NCI-H82 (cell line): ENCODE data around the gene PPFIA3.
"Not testable (repeated sequence)": the region's sequence is repeated elsewhere in the genome, so short reads cannot be mapped to it uniquely, and the experiment has no call there.

Experiments
- DNase-seq: peaks from one replicate; lab custom pipeline; 2025; lab: John Stamatoyannopoulos, UW

Gene PPFIA3

DNA sequence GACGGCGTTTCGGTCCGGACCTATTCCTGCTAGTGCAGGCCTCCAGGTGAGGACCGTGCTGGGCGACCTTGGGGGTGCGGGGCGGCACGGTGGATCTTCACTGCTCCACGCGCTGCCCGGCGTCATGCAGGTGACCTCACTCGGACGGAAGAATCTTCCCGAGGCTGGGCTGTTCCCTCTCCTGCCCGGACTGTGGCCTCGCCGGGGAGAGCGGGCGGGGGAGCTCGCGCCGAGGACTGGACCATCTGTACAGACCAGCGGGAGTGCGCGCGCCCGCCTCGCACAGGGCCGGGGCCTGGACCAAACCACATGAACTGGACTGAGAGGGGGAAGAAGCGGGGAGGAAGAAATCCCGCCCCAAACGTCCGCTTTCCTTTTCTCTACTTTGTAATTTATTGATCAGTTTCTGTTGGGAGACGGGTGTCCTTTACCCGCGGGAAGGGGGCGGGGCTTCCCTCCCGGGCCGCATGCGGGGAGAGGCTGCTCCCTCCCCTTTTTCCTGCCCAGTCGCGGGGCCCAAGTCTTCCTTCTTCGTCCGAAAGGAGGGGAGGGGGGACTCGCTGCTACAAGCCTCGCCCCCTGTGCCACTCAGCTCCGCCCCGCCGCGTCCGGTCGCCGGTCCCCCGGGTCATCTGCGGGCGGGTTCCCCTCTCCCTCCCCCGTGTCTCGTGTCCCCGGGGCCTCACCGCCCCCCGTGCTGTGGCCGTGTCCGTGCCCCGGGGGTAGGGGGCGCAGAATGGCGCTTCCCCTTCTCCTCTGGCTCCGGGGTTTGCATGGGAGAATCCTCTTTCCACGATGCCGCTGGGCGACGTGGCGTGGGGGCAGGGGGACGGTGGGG is 31.0 kb downstream of the PPFIA3 start:
- DNase-seq = peak; percentile 96

DNA sequence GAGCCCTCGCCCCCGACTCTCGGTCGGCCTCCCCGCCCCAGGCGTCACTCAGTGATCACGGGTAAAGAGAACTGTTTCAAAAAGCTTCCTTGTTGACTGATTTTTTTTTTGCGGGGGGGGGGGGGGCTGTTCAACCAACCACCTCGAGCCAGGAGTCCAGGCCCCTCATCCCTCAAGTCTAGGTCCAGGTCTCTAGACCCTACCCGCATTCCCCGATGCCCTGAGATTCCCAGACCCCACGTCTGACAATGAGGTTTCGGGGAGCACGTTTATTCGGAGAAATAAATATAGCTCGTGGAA is 31.6 kb downstream of the PPFIA3 start:
- no peak for DNase-seq

DNA sequence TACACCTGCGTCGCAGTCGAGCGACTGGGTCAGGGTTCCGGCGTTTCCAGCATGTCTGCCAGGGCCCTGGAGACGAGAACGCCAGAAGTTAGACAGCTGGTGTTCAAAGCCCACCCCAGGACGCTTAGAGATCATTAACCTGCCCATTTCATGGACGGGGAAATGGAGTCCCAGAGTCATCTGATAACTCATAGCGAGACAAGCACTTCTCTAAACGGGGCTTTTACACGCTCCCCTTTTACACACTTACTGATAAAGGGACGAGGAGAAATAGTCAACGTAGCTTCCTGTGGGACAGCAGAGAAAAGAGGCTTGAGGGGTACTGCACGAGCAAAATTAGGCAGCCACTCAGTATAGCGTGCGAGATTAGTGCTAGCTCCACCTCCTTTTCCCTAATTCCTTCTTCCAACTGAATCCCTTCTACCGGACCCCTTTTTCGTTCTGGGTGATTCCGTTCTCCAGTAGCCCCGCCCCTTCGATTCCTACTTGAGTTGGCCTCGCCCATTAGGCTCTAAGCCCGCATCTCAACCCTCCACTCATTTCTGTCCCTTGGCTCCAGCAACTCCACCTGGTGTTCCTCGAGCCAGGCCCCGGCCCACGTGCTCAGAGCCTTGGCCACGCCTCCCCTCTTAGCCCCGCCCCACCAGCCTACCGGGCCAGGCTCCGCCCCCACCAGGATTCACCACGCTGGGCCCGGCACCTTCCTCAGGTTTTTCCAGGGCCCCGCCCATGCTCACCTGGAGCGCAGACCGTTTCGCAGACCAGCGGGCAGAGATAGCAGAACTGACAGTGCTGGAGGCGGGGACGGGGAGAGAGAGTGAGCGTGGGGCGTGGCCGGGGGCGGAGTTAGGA is 32.1 kb downstream of the PPFIA3 start:
- DNase-seq = peak; percentile 94

DNA sequence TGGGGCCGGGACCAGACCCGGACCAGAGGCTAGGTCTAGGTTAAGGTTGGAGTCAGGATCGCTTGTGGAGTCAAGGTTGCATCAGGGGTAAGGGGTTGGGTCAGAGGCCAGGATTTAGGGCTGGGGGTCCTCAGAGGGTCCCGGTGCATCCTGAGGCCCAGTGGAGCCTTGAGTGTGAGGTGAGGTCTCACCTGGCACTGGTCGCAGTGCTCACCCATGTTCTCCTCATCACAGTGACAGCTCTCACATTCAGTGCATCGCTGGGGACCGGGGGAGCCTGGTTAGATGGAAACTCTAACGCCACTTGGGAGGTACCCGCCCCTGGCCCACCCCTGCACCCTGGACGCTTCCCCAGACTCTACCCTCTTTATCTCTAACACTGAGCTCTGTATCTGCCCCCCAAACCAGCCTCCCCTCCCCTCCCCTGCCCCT is 32.8 kb downstream of the PPFIA3 start:
- DNase-seq = no peak

DNA sequence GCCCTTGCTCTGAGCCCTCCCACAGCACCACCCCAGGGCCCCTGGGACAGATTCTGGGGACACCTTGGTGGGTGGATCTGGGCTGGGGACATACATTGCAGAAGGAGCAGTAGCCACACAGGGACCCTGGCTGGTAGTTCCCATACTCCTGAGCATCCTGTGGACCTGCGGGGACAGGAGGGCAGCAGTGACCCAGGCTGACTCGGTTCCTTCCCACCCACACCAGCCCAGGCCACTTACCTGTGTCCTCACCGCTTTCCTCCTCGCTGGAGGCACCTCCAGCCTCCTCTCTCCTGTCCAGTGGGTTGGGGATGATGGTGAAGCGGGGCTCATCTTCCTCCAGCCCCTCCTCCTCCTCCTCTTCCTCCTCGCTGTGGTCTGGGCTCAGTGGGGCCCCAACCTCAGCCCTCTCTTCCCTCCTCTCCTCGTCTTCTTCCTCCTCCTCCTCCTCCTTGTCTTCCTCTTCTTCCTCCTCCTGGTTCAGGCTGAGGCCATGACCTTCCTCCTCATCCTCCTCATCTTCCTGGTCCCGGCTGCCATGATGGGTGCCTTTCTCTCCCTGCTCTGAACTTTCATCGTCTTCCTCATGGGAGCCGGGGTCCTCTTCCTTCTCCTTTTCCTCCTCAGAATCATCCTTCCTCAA is 33.9 kb downstream of the PPFIA3 start:
- no peak for DNase-seq

DNA sequence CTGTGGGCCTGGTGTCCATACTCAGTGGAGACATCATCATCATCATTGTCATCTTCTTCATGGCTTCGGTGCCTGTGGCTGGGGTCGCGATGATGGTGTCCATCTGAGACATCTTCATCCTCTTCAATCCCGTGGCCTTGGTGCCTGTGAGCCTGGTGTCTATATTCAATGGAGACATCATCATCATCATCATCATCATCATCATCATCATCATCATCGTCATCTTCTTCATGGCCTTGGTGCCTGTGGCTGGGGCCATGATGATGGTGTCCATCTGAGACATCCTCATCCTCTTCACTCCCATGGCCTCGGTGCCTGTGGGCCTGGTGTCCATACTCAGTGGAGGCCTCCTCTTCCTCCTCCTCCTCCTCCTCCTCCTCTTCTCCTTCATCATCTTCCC is 34.9 kb downstream of the PPFIA3 start:
- no peak for DNase-seq

DNA sequence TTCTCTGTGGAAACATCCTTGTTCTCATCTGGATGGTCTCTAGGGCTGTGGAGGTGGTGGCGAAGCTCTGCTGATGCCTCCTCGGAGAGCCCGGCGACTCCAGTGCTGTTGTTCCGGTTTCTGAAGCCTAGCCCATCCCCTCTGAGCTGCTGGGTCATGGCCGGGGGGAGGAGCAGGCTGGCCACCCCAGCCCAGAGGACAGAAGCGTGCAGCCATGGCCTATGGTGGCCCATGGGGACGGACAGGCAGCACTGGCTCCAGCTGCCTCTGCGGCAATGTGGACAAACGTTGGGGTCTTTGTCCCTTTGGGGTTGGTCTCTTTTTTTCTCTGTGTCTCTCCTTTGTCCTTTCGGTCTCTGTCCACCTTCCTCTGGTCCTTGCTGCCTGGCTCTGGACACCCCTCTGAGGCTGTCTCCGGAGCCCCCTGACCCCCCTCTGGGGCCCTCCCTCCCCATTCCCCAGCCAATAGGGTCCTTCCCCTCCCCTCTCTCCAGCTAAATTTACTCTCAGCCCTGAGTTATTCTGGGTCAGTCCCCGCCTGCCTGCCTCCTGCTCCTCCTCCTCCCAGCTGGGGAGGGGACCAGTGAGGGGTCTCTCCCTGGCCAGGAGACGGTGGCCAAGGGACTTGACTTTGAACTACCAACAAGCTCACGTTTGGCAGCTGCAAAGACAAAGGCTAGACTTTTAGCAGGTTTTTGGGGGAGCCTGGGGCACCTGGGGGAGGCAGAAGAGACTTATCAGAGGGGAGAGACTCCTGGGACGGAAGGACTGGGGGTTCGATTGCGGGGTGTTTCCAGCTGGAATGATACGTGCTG is 35.9 kb downstream of the PPFIA3 start, which contains the start of gene HRC:
TSS of gene HRC (minus strand) at position 392 of the 815 bp plus-strand sequence. CDS start at position 233, 159 bp downstream.
- no peak for DNase-seq

DNA sequence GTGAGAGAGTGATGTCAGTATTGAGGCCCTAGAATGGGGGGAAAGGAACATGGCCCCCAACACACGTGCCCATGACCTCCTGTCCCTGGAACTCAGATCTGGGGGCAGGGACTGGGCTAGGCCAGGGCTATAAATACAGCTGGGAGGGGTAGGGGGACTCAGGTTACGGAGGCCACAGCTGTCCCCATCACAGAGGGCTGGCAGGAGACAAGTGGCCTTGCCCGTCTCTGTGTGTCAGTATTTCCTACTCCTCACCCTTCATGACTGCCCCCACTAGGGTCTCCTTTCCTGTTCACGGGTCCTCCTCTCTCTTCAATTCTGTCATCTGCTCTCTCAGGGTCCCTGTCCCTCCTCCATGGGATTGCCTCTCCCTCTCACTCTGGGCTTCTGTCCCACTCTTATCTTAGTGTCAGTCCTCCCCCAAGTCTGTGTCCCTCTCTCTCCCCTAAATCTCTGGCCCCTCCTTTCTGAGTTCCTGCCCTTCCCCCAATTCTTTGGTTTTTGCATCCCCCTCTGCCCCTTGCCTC is 36.5 kb downstream of the PPFIA3 start:
- peak; percentile 44 for DNase-seq

DNA sequence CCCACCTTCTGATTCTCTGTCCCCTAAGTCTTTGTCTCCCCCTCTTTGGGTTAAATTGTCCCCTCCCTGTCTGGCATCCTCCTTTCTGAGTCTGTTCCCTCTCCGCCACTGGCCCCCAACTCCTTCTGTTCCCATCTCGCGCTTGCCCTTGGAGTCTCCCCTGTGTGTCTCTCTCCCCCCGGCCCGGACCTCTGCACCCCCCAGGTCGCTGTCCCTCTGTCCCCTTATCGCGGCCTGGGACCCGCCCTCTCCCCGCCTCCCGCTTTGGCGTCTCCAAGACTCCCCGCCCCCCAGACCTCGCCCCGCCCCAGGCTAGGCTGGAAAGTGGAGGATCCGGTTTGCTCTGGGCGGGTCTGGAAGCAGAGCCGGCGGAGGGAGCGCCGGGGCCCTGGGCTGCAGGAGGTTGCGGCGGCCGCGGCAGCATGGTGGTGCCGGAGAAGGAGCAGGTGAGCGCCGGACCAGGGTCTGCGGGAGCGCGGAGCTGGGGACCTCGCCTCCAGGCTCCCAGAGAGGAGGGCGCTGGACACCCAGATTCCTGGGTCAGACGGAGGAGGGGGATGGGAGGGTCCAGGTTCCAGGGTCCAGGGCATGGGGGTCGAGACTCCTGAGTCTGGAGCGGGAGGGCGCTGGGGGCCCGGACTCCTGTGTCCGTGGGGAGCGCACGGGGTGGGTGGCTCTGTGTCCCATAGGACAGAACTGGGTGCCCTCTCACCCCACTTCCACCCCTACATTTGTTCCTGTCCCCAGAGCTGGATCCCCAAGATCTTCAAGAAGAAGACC is 38.3 kb downstream of the PPFIA3 start, which contains the start of gene TRPM4:
TSS of gene TRPM4 (plus strand) at position 348 of the 780 bp plus-strand sequence. CDS start at position 423, 75 bp downstream.
- DNase-seq = peak; percentile 93

DNA sequence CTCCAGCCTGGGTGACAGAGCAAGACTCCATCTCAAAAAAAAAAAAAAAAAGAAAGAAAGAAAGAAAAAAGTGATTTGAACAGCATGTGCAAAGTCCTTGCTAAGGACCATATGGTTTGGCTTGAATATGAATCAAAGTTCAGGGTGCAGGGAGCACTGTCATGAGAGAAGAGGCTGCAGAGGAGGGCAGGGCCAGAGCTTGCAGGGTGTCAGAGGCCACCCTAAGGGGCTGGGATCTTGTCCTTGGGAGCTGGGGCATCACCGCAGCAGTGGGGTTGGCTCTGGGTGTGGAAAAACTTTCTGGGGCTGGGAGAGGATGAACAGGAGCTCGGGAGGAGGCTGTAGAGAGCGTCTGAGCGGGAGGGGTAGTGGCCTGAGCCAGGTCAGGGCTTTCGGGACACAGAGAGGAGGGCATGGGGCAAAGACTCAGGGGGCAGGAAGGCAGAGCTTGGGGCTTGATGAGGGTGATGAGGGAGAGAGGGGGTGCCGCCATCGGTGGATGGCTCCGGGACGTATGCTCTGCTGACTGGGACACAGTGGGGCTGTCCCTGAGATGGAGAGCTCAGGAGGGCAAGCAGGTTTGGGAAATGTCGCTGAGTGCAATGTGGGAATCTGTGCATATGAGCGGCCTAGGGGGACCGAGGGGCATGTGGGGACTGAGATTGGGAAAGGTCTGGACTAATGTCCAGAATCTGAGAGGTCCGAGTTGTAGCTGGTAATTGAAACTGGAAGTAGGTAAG is 41.3 kb downstream of the PPFIA3 start:
- DNase-seq = no peak

DNA sequence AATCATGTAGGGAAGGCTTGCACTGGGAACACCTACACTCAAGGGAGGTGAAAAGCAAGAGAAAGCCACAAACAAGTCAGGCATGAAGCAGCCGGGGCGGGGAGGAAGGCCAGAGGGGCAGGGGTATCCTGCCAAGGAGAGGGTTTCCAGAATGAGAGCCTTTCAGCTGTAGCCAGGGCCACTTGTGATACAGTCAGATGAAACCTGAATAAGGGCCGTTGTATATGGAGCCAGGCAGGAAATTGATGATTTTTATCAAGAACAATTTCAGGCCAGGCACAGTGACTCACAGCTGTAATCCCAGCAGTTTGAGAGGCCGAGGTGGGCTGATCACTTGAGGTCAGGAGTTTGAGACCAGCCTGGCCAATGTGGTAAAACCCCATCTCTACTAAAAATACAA is 42.6 kb downstream of the PPFIA3 start:
- no peak for DNase-seq

DNA sequence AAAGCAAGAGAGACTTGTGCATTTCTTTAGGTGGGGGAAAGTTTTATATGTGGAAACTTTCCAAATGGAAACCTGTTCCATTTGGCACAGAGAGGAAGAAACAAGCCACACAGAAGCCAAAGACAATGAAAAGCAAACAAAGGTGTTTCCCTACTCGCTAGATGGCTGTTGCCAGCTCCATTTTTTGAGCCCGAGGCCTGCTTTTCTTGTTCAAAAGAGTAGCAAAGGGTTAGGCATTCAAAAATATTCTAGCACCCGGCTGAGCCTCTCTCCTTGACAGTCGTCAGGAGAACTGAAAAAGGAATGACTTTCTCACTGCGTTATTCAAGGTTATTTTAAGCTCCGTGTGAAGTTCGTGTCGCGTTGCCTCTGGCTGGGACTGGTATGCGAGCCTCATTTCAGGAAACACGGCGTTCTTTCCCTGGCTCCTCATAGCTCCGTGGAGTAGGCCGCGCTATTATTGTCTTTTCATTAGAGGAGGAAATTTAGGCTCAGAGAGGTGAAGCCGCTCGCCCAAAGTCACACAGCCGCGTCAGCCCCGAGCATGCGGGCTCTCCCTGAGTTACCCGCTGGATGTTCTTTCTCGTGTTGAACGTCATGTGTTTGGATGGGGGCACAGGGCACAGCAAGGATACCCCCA is 45.9 kb downstream of the PPFIA3 start:
- no peak for DNase-seq

DNA sequence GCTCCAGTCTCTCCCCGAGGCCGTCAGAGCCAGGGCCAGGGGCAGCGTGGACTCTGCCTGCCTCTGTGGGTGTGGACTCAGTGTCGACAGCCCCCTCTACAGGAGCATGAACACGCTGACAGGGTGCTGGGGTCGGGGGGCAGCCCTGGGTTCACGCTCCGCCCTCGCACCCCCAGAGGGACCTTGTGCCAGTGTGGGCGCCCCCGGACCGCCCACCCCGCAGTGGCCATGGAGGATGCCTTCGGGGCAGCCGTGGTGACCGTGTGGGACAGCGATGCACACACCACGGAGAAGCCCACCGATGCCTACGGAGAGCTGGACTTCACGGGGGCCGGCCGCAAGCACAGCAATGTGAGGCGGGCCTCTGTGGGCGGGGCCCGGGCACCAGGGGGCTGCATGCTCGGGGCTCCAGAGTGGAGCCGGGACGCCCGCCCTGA is 46.5 kb downstream of the PPFIA3 start:
- no peak for DNase-seq

DNA sequence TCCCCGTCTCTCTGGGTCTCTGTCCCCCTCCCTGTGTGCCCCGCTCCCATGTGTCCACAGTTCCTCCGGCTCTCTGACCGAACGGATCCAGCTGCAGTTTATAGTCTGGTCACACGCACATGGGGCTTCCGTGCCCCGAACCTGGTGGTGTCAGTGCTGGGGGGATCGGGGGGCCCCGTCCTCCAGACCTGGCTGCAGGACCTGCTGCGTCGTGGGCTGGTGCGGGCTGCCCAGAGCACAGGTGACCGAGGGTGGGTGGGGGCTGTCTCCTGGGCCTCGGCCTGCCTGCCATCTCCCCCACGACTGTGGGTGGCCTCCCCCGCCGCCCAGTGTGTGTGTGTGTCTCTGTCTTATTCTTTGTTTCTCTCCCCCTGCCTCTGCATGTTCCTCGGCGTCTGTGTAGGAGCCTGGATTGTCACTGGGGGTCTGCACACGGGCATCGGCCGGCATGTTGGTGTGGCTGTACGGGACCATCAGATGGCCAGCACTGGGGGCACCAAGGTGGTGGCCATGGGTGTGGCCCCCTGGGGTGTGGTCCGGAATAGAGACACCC is 48.6 kb downstream of the PPFIA3 start:
- no peak for DNase-seq

DNA sequence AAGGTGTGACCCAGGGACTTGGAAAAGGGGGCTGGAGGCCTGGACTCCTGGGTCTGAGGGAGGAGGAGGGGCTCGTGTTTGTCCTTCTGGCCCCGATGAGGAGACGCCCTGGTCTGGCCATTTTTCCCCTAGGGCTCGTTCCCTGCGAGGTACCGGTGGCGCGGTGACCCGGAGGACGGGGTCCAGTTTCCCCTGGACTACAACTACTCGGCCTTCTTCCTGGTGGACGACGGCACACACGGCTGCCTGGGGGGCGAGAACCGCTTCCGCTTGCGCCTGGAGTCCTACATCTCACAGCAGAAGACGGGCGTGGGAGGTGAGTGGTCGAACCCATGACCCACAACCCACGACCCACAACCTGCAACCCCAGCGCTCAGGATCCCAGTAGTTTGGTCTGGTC is 49.1 kb downstream of the PPFIA3 start:
- DNase-seq = no peak

DNA sequence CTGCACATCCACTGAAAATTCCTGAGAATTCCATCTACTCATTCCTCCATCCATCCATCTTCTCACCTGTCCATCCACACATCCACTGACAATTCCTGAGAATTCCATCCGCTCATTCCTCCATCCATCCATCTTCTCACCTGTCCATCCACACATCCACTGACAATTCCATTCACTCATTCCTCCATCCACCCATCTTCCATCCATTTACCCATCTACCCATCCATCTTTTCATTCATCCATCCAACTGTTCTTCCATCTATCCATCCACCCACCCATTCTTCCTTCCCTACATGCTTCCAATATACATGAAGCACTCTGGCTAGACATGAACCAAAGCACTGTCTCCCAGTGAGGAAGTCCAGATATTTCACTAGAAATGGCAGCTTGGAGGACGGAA is 53.9 kb downstream of the PPFIA3 start:
- DNase-seq = no peak

DNA sequence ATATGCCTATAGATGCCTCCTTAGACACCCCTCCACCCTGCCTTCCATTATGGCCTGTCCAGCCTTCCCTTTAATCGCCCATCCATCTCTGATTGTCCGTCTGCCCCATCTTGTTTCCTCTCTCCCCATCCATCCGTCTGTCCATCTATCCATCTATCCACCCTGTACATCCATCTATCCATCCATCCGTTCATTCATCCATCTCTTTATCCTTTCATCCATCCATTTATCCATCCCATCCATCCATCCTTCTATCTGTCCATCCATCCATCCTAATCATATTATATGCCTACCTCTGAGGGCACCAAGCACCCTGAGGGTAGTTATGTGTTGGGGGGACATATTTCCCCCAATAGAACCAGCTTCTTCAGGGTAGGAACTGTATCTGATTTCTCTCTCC is 61.3 kb downstream of the PPFIA3 start:
- DNase-seq = no peak

DNA sequence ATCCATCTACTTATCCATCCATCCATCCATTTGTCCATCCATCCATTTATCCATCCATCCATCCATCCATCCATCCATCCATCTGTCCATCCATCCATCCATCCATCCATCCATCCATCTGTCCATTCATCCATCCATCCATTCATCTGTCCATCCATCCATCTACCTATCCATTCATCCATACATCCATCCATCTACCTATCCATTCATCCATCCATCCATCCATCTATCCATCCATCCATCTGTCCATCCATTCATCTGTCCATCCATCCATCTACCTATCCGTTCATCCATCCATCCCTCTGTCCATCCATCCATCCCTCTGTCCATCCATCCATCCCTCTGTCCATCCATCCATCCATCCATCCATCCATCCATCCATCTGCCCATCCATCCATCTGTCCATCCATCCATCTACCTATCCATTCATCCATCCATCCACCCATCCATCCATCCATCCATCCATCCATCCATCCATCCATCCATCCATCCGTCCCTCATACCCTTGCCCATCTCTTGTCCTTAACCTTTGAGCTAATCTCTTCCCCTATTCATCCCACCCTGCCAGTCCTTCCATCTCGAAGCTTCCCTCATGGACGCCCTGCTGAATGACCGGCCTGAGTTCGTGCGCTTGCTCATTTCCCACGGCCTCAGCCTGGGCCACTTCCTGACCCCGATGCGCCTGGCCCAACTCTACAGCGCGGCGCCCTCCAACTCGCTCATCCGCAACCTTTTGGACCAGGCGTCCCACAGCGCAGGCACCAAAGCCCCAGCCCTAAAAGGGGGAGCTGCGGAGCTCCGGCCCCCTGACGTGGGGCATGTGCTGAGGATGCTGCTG is 62.9 kb downstream of the PPFIA3 start:
- not testable (repeated sequence) for DNase-seq
